Measurements from ENCODE around the gene ZC3H7A.
"Not testable (repeated sequence)": the region's sequence is repeated elsewhere in the genome, so short reads cannot be mapped to it uniquely, and the experiment has no call there.

DNA sequence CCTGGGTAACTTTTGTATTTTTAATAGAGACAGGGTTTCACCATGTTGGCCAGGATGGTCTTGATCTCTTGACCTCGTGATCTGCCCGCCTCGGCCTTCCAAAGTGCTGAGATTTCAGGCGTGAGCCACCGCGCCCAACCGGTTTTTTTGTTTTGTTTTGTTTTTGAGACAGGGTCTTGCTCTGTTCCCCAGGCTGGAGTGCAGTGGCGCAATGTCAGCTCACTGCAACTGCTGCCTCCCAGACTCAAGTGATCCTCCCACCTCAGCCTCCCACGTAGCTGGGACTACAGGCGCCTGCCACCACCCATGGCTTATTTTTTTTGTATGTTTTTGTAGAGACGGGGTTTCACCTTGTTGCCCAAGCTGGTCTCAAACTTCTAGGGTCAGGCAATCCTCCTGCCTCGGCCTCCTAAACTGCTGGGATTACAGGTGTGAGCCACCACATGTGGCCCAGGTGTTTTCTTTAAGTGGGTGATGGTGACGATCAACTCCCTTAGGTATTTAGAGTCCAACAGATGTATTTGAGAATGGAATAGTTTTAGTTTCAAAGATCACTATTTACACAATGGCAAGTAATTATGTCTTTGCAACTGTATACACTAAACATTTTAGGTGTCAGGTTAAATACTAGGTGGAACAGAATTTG is 28.6 kb upstream of the ZC3H7A start:
- TF ChIP-seq, protein P1, sequence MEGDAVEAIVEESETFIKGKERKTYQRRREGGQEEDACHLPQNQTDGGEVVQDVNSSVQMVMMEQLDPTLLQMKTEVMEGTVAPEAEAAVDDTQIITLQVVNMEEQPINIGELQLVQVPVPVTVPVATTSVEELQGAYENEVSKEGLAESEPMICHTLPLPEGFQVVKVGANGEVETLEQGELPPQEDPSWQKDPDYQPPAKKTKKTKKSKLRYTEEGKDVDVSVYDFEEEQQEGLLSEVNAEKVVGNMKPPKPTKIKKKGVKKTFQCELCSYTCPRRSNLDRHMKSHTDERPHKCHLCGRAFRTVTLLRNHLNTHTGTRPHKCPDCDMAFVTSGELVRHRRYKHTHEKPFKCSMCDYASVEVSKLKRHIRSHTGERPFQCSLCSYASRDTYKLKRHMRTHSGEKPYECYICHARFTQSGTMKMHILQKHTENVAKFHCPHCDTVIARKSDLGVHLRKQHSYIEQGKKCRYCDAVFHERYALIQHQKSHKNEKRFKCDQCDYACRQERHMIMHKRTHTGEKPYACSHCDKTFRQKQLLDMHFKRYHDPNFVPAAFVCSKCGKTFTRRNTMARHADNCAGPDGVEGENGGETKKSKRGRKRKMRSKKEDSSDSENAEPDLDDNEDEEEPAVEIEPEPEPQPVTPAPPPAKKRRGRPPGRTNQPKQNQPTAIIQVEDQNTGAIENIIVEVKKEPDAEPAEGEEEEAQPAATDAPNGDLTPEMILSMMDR (IDR thresholded peaks at IDR 0.05): not testable (repeated sequence)
- TF ChIP-seq ZFX (IDR thresholded peaks at IDR 0.05; ENCODE audit: borderline replicate concordance): not testable (repeated sequence)

All from 22Rv1 (cell line).